Dedifferentiated amniotic fluid mesenchymal stem cell (primary cell): ENCODE data around the gene GPLD1.
"Not testable (repeated sequence)": the region's sequence is repeated elsewhere in the genome, so short reads cannot be mapped to it uniquely, and the experiment has no call there.

Experiments used
- DNase-seq: peaks from one replicate; pipeline ENCODE4 v3.0.0-alpha.2; 2016; ENCODE audit errors: extremely low spot score

The GPLD1 gene

DNA sequence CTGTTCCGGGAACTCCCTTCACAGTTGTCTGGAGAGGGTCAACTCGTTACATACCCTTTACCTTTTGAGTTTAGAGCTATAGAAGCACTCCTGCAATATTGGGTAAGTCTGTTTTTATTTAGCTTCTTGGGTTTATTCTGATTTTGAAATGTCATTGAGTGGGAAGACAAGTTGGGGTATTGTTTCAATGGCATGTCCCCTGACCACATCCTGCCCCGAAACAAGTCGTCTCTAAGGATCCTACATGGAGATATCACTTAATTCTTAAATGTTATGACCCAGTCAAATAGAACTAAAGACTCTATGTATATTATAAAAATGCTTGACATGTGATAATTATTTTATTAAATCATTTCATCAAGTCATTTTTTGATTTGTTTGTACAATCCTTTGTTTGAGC lies 77.1 kb downstream of the GPLD1 start:
- no peak for DNase-seq

DNA sequence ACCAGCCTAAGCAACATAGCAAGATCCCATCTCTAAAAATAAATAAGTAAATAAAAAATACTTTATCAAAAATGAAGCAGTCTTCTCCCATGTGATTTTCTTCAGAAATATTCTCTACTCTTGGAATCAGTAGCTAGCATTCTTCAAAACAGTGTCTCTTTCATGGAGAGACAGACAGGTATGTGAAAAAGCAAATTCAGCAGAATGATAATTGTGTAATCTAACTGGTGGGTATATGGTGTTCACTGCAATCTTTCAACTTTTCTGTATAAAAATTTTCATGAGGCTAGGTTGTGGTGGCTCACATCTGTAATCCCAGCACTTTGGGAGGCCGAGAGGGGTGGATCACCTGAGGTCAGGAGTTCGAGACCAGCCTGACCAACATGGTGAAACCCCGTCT lies 78.8 kb downstream of the GPLD1 start:
- no peak for DNase-seq

DNA sequence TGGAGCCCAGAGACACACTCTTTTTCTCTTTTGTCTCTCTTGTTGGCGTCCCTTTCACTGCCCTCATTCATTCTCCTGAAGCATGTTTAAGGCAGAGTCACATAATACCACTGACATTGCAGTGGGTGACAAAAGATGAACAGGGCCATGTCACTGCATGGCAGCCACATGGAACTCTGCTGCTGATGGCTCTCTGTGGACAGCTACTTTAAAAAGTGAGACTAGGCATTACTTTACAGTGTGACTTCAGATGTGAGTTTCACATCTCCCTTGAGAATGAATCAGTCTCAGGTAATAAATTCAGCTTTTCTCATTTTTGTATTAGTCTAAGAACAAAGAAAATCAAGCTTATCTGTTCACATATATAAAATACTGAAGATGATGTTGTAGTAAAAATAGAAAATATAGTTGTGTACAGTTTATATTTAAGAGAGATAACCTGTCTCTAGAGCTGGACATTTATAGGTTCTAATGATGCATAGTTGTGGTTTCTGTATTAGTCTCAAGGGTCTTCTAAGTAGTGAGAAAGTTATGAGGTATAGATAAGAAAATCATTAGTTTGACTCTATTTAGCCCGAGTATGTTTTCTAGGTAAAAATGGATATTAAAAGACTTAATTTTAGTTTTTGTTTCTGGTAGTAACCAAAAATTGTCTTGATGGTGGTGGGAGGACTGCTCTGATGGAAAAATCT lies 80.5 kb downstream of the GPLD1 start:
- no peak for DNase-seq

DNA sequence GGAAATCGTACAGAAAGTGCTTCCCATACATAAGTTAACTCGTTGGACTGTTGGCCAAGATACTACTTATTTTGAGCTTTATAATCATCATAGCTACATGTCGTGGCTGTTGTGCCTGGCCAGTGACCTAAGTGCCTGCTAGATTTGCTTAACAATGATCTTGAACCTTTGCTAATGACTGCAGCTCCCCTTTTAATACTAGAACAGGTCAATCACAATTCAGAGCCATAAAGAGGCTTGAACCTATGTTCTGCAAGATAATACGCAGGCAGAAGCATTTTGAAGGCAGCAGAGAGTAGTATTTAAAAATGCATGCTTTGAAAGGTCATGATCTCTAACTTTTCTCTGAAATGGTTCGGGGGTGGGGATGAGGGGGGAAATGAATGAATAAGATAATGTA lies 84.1 kb downstream of the GPLD1 start:
- DNase-seq: no peak

DNA sequence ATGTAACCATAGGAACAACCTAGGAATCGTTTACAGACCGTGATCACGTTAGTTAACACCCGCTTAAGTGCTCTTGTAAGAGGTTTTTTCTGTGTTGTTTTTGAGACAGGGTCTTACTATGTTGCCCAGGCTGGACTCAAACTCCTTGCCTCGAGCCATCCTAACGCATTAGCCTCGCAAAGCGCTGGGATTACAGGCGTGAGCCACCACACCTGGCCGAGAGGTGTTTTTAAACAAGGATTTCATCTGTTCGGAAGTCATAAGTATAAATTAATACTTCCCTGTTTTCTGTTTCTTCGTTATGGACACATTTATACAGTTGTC lies 85.9 kb downstream of the GPLD1 start:
- DNase-seq: no peak

DNA sequence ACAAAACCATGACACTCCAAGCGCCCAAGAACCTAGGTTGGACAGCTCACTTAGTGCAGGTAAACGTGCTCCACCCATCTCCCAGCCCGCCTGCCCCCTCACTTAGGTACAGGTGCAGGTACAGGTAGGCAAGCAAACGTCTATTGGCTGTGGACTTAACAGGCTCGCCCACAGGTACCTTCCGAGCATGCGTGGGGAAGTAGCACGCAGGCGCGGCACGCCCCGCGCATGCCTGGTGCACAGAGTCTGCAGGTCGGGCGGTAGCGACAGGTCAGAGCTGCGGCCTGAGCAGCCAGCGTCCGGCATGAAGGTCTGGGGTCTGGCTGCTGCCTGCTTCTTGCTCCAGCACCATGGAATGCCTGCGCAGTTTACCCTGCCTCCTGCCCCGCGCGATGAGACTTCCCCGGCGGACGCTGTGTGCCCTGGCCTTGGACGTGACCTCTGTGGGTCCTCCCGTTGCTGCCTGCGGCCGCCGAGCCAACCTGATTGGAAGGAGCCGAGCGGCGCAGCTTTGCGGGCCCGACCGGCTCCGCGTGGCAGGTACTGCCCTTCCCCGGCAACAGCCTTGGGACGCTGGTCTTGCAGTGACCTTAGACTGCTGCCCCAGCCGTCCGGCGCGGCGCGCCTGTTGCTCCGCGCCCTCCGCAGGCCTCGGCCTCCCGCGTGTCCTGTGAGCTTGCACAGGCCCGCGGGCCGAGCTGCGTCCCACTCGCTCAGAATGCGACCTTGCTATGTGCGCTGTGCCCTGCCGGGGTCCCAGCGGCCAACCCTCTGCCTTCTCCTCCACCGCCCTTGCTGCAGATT lies 86.5 kb downstream of the GPLD1 start, which contains the start of gene MRS2:
TSS of gene MRS2 (plus strand) at position 240 of the 804 bp plus-strand sequence. CDS start at position 351, 111 bp downstream.
- DNase-seq: peak; percentile 37

DNA sequence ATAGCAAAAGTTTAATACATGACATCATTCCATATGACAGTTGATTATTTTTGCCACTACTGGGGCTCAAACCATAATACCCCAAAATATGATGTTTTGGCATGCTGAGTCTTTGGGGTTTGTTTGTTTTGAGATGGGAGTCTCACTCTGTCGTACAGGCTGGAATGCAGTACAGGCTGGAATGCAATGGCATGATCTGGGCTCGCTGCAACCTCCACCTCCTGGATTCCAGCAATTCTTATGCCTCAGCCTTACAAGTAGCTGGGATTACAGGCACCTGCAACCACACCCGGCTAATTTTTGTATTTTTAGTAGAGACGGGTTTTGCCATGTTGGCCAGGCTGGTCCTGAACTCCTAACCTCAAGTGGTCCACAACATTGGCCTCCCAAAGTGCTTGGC lies 87.9 kb downstream of the GPLD1 start:
- no peak for DNase-seq

DNA sequence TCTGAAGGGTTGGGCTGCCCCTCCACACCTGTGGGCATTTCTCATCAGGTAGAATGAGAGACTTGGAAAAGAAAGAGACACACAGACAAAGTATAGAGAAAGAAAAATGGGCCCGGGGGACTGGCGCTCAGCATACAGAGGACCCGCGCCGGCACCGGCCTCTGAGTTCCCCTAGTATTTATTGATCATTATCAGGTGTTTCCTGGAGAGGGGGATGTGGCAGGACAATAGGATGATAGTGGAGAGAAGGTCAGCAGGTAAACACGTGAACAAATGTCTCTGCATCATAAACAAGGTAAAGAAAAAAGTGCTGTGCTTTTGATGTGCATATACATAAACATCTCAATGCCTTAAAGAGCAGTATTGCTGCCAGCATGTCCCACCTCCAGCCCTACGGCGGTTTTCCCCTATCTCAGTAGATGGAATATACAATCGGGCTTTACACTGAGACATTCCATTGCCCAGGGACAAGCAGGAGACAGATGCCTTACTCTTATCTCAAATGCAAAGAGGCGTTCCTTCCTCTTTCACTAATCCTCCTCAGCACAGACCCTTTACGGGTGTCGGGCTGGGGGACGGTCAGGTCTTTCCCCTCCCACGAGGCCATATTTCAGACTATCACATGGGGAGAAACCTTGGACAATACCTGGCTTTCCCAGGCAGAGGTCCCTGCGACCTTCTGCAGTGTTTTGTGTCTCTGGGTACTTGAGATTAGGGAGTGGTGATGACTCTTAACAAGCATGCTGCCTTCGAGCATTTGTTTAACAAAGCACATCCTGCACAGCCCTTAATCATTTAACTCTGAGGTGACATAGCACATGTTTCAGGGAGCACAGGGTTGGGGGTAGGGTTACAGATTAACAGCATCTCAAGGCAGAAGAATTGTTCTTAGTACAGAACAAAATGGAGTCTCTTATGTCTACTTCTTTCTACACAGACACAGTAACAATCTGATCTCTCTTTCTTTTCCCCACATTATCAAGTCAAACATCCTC lies 89.0 kb downstream of the GPLD1 start:
- not testable (repeated sequence) for DNase-seq

DNA sequence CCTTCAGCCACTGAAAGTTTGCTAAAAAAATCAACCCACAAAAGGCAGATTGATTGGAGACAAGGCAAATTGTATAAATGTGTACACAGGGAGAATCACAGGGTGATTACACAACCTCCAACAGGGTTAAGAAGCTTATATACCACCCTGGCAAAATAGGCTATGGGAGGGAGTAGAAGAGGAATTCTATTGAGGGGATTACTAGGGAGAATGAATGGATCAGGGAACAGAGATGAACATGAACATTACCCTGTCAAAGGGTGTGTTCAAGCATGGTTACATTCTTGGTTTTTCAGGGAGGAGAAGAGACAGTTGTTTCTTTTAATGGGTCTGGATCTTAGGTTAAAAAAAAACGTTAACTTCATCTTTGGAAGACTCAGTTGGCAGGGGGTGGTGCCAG lies 91.7 kb downstream of the GPLD1 start:
- no peak for DNase-seq

DNA sequence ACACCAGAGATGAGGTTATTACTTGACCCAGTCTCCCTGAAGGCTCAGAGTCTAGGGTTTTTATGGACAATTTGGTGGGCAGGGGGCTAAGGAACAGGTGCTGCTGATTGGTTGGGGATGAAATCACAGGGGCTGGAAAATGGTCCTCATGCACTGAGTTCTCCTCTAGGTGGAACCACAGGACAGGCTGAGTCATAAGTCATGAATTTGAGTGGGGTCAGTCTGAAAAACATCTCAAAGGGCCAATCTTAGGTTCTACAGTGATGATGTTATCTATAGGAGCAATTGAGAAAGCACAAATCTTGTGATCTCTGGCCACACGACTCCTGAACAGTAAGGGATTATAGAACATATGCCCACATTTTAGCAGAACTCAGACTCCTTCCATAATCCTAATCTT lies 92.6 kb downstream of the GPLD1 start:
- DNase-seq: no peak

DNA sequence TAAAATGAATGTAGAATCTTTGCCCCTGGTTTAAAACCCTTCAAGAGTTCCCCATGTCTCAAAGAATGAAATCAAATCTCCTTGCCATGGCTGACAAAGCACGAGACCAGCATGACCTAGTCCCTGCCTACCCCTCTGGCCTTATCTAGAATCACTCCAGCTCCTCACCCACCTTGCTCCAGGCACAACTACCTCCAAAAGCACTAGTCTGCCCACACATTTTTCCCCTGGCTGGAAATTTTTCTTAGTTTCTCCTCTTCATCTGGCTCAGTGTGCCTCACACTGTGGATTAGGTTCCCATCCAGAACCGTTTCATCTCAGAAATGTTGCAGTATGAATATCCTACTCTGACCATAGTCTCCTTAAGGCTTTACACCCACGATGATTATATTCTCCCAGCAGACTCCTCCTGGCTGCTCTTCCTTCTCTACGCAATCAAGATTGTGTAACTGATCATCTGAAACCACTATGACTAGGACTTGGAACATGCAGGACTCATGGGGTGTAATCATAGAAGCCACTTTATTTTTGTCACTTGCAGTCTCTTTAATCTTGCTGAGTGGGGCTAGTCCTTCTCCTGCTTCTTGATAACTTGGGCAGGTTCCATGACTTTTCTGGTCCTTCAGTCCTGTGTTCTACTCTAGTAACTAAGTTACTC lies 94.5 kb downstream of the GPLD1 start:
- peak; percentile 44 for DNase-seq

DNA sequence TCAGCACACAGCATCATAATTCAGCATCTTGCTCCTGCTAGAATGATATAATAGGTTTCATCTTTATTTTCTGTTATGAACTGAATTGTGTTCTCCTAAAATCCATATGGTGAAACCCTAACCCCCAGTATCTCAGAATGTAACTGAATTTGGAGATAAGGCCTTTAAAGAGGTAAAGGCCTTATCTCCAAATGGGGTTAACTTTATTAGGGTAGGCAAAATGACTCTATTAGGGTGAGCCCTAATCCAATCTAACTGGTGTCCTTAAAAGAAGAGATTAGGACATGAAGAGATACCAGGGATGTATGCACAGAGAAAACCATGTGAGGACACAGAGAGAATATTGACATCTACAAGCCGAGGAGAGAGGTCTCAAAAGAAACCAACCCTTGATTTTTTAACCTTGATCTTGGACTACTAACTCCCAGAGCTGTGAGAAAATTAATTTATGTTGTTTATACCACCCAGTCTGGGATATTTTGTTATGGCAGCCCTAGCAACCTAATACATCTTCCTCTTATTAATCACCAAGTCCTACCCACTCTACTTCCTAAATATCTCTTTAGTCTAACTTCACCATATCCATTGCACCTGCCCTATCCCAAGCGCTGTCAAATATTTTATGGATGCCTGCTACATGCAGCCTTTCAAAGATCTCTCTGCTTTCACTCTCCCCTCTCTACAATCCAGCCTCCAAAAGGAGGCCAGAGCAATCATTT lies 95.2 kb downstream of the GPLD1 start:
- DNase-seq: no peak

DNA sequence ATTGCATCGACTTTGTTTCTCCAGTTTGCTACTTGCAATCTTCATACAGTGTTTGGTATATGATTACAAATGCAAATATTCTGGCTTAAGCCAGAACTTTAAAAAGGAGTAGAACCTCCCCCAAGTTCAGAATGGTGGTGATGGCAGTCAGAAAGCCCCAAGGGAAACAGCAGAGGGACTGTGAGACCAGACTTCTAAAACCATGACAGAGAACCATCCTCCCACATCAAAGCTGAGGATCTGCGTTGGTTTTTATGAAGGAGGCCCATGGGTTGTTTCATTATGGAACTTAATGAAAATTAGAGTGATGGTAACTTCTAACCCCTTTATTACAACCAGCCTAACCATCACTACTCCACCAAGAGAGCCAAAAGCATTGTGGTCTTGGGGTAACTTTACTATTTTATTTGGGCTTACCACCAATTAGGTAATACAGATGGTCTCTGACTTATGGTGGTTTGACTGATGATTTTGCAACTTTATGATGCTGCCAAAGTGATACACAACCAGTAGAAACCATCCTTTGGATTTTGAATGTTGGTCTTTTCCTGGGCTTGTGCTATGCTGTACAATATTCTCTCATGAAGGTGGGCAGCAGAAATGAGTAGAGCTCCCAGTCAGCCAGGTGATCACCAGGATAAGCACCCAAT lies 97.5 kb downstream of the GPLD1 start:
- no peak for DNase-seq

DNA sequence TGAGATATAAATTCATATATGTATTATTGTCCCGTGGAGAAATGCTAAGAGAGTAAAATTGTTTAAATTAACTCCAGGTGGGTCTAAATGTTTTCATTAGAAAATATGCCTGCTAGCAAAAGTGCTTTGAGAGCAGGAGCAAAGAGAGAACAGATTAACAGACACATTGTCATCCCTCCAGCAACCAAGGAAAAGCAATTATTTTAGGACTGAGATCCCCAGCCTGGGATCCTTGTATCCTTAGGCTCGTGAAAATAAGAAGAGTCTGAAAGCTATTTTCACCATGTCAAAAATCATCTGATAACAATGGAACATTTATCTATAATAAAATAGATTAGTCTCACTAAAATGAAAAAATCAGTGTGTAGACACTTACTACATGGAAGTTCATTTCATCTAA lies 98.2 kb downstream of the GPLD1 start:
- DNase-seq: no peak

DNA sequence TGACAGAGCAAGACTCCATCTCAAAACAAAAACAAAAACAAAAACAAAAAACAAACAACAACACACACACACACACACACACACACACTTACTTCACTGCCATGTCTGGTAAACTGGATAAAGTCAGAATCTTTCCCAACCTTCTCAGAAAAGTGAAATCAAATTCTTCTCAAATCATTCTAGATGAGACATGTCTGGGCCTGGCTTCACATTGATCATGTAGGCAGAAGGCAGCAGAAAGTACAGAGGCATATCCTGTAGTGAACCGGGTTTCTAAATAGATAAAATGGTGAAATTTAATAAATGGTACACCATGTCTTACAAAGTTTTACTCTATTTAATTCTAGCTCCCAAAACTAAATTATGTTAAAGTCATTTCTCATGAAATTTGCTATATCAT lies 101.6 kb downstream of the GPLD1 start:
- no peak for DNase-seq

DNA sequence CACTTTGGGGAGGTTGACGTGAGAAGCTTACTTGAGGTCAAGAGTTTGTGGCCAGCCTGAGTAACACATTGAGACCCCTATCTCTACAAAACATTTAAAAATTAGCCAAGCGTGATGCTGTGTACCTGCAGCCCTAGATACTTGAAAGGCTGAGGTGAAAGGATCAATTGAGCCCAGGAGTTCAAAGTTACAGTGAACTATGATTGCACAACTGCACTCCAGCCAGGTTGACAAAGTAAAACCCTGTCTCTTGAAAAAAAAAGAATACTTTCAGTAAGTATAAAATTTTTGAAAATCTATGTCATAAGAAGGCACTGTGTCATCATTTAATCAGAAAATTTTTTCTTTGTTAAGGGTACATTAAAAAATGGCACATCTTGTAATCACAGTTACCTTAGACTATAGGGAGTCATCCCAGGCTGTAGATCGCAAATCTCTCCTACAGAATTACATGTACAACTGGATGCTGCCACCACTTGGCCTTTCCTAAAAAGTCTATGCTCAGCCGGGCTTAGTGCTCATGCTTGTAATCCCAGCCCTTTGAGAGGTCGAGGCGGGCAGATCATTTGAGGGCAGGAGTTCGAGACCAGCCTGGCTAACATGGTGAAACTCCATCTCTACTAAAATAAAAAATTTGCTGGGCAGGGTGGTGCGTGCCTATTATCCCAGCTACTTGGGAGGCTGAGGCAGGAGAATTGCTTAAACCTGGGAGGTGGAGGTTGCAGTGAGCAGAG lies 103.7 kb downstream of the GPLD1 start:
- DNase-seq: no peak

DNA sequence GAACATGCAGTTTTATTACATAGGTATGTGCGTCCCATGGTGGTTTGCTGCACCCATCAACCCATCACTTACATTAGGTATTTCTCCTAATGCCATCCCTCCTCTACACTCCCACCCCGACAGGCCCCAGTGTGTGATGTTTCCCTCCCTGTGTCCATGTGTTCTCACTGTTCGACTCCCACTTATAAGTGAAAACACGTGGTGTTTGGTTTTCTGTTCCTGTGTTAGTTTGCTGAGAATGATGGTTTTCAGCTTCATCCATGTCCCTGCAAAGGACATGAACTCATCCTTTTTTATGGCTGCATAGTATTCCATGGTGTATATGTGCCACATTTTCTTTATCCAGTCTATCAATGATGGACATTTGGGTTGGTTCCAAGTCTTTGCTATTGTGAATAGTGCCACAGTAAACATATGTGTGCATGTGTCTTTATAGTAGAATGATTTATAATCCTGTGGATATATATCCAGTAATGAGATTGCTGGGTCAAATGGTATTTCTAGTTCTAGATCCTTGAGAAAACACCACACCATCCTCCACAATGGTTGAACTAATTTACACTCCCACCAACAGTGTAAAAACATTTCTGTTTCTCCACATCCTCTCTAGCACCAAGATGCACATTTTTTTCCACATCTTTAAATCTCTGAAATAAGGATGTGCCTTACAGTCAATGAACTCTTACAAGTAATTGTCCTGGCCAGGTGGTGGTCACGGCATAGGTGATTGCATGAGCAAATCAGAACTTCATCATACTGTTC lies 104.8 kb downstream of the GPLD1 start:
- DNase-seq: not testable (repeated sequence)

DNA sequence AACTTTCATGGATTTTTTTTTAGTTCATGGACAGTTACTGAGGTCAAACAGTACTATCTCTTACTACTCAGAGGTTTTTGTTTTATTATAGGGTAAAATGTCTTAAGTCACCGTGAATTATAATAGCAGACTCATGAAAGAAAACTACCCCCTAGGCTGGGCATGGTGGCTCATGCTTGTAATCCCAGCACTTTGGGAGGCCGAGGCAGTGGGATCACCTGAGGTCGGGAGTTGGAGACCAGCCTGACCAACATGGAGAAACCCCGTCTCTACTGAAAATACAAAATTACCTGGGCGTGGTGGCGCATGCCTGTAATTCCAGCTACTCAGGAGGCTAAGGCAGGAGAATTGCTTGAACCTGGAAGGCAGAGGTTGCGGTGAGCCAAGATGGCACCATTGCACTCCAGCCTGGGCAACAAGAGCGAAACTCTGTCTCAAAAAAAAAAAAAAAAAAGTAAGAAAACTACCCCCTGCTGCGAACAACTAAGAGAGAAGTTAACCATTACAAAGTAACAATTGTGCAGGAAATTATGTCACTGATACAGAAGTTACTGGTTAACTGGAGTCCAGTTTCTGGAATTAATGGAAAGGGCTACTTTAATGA lies 106.4 kb downstream of the GPLD1 start:
- DNase-seq: not testable (repeated sequence)

DNA sequence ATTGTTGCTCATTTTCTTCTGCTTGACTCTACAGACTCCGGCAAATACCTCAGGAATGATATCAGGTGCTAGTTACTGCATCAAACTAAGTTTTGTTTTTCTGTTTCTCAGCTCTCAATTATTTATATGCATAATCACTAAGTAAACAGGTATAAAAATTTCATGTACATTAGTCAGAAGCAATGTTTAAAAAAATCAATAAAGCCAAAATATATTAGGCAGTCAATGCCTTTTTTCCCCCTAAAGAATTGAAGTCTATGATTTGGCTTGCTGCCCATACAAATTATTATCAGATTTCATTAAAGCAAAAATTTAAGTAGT lies 107.2 kb downstream of the GPLD1 start:
- DNase-seq: no peak
